DOHH2 (cell line): ENCODE results near the gene C10orf105.

Source experiments
- EZH2phosphoT487 ChIP-seq: fragments of 200-600 bp; sonication (generic); IDR thresholded peaks from 2 replicates; pipeline ENCODE4 v1.6.1; 2017; ENCODE audit warnings: borderline replicate concordance, mild to moderate bottlenecking, antibody characterized with exemption, low read length, moderate library complexity, mixed read lengths
- TF ChIP-seq, protein P1 (sequence below): fragments of 200-600 bp; sonication (generic); IDR thresholded peaks from one replicate; pipeline ENCODE4 v1.5.1; 2014; ENCODE audit warnings: antibody characterized with exemption, mild to moderate bottlenecking, low read depth, low read length; ENCODE audit not compliant: poor library complexity, severe bottlenecking

DNA sequence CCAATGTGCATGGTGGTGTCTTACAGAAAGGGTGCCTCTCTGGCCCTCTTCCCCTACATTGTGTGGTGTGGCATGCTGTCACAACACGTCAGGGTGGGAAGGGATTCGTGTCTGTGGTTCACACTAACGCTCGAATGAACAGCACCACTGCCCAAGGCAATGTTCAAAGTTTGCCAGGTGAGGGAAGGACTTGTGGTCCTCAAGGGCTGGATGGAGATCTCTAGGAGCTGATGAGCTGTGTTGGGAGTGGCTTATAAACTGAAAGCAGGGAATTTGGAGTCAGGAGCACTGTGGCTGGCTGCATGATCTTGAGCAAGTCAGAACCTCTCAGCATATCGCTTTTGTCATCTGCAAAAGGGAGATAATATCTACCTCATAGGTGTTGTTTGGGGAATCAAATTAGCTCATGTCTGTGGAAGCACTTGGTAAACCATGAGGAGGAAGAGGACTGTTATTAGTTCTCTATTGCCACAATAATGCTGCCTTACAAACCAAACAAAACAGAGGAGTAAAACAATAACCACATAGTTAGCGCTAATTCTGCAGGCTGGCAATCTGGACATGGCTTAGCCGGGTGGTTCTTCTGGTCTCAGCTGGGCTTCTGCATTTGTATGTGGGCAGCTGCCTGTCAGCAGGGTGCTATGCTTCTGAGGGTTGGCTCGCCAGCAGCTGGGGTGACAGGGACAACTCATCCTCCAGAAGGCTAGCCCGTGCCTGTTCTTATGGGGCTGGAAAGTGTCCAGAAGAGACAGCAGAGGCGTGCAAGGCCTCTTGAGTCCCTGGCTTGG, 22.9 kb upstream of the C10orf105 start:
- TF ChIP-seq, protein P1, sequence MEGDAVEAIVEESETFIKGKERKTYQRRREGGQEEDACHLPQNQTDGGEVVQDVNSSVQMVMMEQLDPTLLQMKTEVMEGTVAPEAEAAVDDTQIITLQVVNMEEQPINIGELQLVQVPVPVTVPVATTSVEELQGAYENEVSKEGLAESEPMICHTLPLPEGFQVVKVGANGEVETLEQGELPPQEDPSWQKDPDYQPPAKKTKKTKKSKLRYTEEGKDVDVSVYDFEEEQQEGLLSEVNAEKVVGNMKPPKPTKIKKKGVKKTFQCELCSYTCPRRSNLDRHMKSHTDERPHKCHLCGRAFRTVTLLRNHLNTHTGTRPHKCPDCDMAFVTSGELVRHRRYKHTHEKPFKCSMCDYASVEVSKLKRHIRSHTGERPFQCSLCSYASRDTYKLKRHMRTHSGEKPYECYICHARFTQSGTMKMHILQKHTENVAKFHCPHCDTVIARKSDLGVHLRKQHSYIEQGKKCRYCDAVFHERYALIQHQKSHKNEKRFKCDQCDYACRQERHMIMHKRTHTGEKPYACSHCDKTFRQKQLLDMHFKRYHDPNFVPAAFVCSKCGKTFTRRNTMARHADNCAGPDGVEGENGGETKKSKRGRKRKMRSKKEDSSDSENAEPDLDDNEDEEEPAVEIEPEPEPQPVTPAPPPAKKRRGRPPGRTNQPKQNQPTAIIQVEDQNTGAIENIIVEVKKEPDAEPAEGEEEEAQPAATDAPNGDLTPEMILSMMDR, result no peak
- no peak for TF ChIP-seq EZH2phosphoT487
